Caki2 (cell line): ENCODE measurements around the gene SH3BP2. TPM values are rescaled to one million over a fixed set of nuclear protein-coding genes. Genes with fewer than 3 reads are reported as not detected.

ENCODE experiments used
- DNase-seq: peaks from one replicate; pipeline ENCODE4 v3.0.0-alpha.2; 2015; ENCODE audit warnings: low read depth
- in situ Hi-C: cut with HindIII; loops from 2 replicates; pipeline ENCODE4 v1.10.0; 2016; ENCODE audit warnings: low sequenced_read_pairs, low pct_unique_long_range_greater_than_20kb, mixed read lengths
- total RNA-seq: library from RNA; depleted of rRNA; stranded (reverse); fragments of >200 nt; shearing (Covaris generic); gene quantifications from 2 replicates; pipeline ENCODE4 v1.2.3, GENCODE V29; 2014; ENCODE audit warnings: low replicate concordance

The SH3BP2 gene
- total RNA-seq, 1 experiment from 2014 or later, result 17.9 TPM

- in situ Hi-C loops, result no loop called here
- DNase-seq, result no peak
These were observed 4.8 kb upstream of the SH3BP2 start for GRCh38 chr4:2788101-2788500.

- DNase-seq, result no peak
- in situ Hi-C loops, result no loop called here
These were observed 4.3 kb upstream of the SH3BP2 start for GRCh38 chr4:2788532-2789103.

- no peak for DNase-seq
- in situ Hi-C loops, result no loop called here
These were observed 3.5 kb upstream of the SH3BP2 start for GRCh38 chr4:2789351-2789750.

- in situ Hi-C loops, result no loop called here
These were observed 2.9 kb upstream of the SH3BP2 start for GRCh38 chr4:2789793-2790582.

GRCh38 chr4:2790583-2791517 lies 2.0 kb upstream of the SH3BP2 start:
- in situ Hi-C loops, result no loop called here
- DNase-seq, result no peak

More at GRCh38 chr4:2789793-2790582, 2.9 kb upstream of the SH3BP2 start:
- no peak for DNase-seq

- no peak for DNase-seq
- in situ Hi-C loops, result no loop called here
These were observed 1.1 kb upstream of the SH3BP2 start for GRCh38 chr4:2791518-2792395.

GRCh38 chr4:2792396-2792710 lies 532 bp upstream of the SH3BP2 start:
- DNase-seq, result no peak
- in situ Hi-C loops, result no loop called here

- DNase-seq, result peak; percentile 77
- in situ Hi-C loops, result no loop called here
These were observed 951 bp downstream of the SH3BP2 start for GRCh38 chr4:2793586-2794485.

GRCh38 chr4:2794486-2795299 lies 1.8 kb downstream of the SH3BP2 start:
- in situ Hi-C loops, result no loop called here
- peak; percentile 76 for DNase-seq

GRCh38 chr4:2795300-2795892 lies 2.5 kb downstream of the SH3BP2 start:
- in situ Hi-C loops, result no loop called here
- DNase-seq, result peak; percentile 63

GRCh38 chr4:2795893-2796848 lies 3.3 kb downstream of the SH3BP2 start:
- DNase-seq, result peak; percentile 96
- in situ Hi-C loops, result no loop called here

GRCh38 chr4:2796849-2797544 lies 4.1 kb downstream of the SH3BP2 start:
- no peak for DNase-seq
- in situ Hi-C loops, result no loop called here

GRCh38 chr4:2797545-2798305 lies 4.8 kb downstream of the SH3BP2 start:
- in situ Hi-C loops, result no loop called here

More at GRCh38 chr4:2797545-2798305, 4.8 kb downstream of the SH3BP2 start:
- DNase-seq, result no peak
